GM21515 (cell line): Measurements from ENCODE around the gene DPYD.

Experiments used
- ATAC-seq: cut with Tn5 transposase; IDR thresholded peaks from one replicate; pipeline ENCODE4 v1.9.1; 2021; ENCODE audit not compliant: unreplicated experiment

DPYD gene

DNA sequence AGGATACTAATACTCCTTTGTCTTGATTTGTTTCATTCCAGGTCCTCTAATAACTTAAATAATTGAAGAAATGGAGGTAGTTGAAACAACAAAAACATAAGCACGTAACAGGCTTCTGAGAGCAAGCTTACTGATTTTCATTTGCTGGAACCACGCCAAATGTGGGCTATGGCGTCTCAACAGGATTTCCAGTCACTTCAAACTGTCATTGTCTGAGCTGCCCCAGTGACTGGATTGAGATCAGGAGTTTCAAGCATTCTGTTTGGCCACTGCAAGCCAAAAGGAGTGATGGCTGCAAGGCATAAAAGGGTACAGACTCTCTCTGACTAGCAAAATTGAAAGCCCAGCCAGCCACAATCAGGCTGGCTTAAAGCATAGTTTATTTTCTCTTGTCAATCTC, 289.9 kb downstream of the DPYD start:
- no peak for ATAC-seq

DNA sequence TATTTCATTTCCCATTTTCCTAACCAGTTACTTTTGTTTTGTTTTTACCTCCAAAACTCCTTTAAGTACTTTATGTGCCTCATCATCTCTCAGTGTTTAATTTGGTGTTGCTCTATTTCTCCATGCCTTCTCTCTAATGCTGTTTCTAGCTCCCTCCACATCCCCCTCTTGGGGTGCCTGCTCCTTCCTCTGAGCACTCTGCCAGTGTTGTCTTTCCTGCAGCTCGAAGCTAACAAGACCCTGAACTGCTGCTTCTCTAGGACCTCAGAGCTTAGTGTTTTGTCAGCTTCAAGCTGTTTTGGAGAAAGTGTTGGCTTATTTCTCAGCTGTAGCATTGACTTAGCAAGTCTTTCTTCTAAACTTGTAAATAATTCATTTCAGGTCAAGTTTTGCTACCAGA, 290.6 kb downstream of the DPYD start:
- no peak for ATAC-seq

DNA sequence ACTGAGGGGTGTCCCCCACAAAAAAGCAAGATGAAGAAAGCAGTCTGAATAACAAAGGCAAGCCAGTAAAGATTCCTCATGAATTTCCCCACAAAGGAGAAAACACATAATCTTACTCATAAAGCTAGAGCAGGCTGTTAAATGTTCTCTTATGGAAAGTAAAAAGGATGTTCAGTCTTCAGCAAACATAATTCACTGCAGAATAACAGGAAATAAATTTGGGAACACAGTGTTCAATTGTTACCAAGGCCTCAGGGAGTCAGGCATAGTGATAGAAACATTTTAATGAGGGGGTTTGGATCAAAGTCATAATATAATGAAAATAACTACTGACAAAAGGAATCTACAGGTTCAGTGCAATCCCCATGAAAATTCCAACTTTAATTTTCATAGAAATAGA, 297.6 kb downstream of the DPYD start:
- no peak for ATAC-seq

DNA sequence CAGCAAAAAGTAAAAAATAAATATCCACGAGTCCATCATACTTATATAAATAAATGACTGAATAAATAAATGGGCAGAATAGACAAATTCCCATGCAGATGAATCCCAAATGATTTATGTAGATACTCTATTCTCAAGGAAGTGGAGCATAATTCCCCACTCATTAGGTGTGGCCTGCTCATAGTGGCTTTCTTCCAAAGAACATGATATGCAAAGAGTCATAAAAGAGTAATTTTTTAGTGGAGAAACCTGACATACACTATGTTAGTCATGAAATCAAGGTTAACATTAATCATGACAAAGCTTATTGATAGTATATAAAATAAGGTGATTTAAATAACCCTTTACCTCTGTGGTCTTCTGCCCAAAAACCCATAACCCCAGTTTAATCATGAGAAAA, 298.9 kb downstream of the DPYD start:
- no peak for ATAC-seq

DNA sequence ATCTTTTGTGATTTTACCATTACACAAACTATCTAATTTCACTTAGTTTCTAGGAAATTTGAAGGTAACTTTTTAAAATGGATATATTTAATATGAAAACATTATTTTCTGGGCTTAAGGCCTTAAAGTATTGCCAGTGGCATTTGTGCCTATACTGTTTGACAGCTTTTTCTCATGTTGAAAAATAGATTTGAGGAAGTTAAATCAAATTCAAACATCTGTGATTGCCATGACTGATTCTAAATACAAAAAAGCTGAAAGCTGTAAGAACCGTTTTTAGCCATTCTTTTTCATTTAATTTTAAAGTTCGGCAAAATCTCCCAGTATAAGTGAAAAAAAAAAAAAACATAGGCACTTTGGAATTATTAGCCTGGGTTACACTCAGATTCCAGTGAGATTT, 301.1 kb downstream of the DPYD start:
- ATAC-seq: no peak

DNA sequence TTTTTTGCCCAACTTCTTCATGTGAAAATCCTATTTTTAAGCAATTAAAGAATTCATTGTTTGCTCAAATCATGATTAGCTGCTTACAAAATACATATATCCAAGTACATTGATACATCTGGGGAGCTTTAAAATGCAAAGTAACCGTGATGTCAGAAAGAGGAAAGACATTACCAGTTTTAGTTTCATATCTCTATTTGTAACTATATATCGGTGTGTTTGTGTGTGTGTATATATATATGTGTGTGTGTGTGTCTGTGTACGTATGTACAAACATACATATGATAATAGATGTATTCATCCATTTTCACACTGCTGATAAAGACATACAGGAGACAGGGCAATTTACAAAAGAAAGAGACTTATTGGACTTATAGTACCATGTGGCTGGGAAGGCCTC, 310.1 kb downstream of the DPYD start:
- no peak for ATAC-seq

DNA sequence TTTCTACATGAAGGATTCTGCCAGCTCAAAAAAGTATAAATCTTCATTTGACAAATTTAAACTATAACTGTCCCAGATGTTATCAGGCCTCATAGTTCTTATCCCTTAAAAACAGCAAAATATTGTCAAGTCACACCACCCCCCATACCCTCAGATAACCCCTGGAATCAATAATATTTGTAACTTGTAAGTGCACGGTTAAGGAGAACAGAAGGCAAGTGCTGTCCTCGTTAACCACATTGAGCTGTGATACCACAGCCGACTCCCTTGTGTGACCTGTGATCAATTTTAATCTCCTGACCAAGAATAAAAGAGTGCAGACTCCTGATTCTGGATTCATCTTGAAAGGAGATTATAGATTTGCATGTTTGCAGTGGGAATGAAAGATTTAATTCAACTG, 310.7 kb downstream of the DPYD start:
- ATAC-seq: no peak

DNA sequence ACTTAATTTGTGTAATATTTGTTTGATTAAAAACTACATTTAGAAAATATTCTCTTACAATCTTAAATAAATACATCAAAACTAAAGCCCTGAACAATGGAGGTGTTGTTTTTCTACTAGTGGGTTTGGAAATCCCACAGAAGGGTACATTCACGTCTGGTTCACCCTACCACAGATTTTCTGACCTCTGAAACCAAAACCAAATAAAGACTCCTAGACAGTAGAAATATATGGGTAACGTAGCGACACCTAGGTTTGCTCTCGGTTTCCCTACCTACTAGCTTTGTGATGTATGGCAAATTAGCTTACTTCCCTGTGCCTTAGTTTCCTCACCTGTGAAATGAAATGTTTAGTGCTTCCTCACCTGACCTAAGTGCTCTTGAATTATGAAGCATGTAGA, 312.6 kb downstream of the DPYD start:
- no peak for ATAC-seq

DNA sequence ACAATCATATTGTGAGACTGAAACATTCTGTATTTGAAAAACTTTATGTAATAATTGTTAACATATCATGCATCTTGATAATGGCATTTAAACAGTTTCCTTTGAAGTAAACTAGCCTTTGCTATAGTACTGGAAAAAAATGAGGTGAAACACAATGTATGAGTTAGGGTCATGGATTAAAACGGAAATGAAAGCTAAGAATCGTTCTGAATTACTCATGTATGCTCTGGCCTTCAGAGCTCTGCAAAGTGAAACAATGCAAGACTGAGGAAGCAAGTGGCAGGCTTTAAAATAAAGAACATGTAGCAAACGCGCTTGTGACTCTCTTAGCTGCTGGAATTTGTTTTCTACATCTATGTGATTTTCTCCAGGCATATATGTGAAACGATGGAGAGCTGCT, 317.1 kb downstream of the DPYD start:
- no peak for ATAC-seq

DNA sequence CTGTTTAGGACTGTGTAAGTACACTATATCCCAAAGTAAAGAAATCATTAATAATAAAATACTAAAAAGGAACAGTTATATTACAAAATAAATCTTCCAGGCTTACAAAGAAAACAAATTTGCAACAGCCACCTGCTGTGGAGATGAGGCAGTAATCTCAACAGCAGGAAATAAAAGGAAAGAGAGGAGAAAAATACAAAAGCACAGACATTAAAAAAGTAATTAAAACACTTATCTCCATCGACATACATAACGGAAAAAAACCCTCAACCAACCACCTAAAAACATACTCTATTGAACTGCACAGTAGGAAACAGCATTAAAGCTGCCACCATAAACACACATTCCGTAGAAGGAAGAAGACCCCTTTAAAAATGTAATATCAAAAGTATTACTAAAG, 317.6 kb downstream of the DPYD start:
- no peak for ATAC-seq

DNA sequence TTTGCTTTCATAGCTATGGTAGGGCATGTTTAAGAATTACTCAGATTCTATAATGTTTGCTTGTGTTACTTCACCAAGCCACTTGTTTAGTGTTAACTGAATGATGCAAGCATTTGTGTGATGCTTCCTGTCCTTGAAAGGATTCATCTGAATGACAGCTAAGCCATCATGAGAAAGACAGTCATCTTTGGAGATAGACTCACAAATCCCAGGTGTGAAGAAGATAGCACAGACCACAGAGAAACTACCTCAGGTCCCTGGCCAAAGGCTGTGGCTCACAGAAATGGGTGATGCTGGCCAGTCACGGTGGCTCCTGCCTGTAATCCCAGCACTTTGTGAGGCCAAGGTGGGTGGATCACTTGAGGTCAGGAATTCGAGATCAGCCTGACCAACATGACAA, 321.4 kb downstream of the DPYD start:
- no peak for ATAC-seq

DNA sequence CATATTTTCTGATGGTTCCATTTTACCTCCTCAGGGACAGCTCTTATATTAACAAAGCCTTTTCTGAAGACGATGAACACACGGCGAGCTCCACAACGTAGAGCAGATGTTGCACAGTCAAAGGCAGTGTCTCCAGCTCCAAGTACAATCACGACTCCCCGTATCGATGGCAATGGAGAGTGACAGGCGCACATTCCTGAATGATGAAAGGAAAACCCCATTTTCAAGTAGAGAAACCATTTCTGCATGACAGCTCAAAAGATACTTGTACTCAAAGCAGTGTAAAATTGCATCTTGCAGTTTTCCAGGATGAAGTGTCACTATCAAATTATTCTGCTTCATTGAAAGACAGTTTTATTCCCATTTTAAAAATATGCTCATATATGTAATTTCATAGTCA, 327.6 kb downstream of the DPYD start:
- ATAC-seq: no peak

DNA sequence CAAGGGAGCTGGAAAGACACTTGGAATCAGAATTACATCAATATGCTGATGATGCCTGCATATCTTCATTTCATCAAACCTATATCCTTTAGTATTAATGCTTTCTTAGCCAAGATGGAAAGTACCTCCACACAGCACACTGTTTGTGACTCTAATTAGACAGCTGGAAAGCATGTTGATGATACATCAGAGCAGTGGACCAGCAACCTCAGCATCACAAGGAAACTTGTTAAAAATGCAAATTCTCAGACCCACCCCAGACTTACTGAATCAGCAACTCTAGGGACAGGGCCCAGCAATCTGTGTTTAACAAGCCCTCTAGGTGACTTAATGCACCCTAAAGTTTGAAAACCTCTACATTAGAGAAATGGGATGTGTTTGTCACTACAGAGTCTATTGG, 332.1 kb downstream of the DPYD start:
- no peak for ATAC-seq

DNA sequence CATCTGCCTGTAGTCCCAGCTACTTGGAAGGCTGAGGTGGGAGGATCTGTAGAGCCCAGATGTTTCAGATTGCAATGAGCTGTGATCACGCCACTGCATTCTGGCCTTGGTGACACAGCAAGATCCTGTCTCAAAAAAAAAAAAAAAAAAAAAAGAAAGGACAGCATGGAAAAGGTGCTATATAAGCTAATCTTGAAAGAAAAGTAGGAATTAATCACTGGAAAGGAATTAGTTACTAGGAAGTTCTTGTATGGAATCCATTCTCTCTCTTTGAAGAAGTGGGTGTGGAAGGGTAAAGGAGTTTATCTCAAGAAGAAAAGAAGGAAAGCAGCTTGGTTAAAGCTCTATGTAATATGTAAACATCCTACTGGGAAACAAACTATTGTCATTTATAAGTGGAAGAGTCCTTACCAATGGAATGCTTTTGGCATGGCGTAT, 339.2 kb downstream of the DPYD start:
- no peak for ATAC-seq

DNA sequence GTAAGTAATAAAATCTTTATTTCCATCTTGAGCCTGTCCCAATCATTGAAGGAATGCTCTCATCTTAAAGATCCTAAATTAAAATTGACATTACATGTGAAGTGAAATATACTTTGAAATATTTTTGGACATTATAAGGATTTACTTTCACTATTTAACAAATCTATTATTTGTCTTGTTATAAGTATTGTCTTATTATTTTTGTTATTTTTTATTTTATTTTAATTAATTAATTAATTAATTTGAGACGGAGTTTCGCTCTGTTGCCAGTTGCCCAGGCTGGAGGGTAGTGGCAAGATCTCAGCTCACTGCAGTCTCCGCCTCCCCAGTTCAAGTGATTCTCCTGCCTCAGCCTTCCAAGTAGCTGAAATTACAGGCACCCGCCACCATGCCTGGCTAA, 343.2 kb downstream of the DPYD start:
- no peak for ATAC-seq

DNA sequence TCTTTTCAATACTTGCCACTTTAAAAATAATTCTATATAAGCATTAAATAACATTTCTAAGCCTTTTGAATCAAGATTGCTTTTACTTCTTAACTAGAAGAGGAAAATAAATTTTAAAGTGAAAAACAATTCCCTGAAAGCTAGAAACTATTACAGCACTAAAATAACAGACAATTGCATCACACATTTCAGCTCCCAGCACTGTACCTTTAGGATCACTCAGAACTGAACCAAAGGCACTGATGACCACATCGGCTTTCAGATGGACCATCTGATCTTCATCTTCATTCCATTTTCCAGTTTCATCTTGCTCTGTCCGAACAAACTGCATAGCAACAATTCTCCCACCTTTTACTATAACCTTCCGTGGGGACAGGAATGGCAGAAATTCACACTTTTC, 347.3 kb downstream of the DPYD start:
- no peak for ATAC-seq

DNA sequence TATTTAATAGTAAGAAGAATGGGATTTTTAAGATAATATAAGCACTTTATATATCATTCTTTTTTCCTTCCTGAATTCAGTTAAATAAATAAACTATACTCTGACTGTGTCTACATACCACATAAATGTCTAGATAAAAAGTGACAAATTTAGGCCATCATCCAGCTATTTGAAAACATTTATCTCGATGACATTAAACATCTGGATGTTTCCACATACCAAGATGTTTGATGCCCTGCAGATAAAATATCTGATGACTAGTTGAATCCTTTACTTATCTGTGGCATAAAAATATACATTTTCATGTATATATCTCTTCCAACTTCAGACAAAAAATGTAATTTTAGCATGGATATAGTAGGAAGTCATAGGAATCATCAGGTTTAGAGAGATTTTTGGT, 348.3 kb downstream of the DPYD start:
- ATAC-seq: no peak

DNA sequence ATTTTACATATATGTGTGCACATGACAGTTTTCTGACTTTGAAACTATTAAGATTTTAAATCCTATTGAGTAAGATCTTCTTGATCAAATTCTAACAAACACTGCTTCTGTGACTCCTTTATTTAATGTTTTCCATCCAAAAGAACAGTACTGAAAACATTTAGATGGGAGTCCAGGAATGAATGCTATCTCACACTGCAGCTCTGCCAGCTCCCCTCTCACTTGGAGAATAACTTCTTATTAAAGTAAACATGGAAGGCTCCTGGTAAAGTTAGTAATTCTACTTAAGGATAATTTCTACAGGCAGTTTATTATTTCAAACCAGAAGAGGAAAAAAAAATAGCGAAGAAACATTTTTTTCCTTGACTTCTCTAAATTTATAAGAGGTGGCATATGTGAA, 349.1 kb downstream of the DPYD start:
- ATAC-seq: no peak

DNA sequence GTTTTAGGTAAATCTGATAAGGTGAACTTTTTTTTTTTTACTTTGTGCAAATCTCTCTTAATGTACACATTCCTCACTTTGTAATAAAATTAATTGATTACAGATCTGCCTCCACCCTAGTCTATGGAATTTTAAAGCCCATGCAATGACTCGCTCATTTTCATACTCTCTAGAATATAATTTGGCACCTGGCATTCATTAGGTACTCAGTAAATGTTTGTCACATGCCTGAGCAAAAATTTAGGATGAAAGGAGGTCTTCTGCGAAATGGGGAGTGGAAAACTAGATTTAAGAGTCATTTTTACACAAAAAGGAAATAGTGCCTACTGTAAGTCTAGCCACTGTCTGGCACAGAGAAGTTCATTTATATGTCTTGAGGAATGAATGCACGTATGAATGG, 350.1 kb downstream of the DPYD start:
- ATAC-seq: no peak

DNA sequence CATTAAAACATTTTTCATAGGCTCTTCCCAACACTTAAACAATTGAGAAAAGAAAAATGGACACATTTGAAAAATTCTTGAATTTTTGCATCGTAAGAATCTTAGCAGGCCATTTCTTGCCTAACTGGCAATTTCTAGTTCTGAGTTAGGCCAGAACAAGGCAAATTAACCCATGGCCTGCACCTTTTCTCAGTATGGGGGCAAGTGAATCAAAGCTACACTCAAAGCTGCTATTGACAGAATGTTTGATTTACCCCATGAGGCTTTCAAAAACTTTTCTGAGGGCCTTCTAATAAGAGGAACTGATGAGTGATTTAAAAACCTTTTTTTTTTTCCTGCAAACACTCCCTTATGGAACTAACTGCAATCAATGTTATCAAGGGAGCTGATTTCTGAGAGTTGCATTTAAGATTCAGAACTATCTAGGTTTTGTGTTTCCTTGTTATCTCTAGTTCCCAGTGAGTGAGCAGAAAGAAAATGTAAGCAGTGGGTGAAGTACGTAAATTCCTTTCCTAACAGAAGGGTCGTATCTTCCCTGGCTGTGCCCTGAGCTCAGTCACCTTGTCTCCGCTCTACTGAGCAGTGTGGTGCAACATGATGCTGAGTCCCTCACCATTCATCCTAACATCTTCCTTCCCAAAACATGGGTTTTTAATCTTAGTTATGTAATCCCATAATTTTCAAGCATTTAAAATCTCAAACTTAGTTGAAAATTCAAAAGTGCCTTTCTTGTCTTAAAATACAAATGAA, 353.7 kb downstream of the DPYD start:
- ATAC-seq: no peak

DNA sequence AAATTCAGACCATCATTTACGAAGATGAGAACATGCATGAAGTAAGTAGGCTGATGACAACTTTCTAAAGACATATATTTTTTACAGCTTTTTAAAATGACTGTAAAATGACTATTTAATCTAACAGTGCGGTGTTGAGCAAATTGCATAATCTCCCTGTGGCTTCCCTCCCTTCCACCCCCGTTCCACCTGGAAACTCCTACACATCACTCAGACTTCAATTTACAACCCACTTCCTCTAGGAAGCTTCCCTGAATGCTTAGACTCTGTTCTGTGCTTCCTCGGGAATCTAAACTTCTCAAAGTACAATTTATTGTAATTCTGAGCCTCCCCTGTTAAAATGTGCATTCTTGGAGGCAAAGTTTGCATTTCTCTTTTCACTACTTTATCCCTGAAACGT, 354.9 kb downstream of the DPYD start:
- ATAC-seq: no peak

DNA sequence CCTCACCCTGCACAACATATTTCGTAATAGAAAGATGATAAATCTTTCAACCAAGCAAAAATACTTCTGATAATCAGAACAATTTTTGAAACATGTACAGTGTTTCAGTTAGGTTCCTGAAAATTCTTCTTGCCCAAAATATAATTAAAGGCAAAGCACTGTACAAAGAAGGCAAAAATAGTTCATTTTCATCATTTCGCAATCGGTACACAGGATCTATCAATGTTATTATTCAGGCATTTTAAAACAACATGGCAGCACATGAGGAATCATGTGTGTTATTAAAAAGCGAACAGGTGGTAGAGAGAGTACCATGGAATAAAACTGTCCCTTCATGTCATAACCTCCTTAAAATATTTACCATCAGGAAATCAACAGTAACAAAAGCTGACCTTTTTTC, 356.9 kb downstream of the DPYD start:
- no peak for ATAC-seq

DNA sequence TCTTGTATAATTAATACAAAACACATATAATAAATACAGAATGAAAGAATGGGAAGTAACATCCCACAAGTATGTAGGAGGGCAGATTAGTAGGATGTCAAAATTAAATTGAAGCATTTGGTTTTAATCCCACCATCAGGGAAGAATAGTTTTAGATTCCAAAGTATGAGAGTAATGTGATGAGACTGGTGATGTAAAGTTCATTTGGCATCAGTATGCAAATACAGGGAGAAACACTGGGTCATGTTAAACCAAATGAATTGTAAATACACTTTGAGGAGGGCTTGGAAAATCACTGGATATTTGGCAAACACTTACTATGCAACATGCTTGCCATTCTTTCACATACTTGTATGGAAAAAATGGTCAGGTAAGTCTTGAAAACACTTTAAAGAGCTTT, 358.8 kb downstream of the DPYD start:
- ATAC-seq: no peak

DNA sequence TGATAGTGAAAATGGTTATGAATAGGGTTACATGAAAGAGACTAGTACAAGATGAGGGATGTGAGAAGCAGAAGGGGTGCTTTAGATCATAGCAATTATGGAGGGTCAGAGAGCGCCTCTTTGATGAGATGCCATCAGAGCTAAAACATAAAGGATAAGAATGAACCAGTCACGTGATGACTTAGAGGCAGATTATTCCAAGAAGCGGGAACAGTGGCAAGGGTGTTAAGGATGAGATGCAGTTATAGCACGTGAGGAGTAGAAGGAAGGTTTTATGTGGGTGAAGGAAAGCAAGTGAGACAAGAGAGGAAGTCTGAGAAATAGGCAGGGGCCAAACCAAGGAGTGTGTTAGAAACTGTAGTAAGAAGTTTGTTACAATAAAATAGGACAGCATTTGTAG, 360.1 kb downstream of the DPYD start:
- ATAC-seq: no peak
